ENCODE measurements around the gene VCAN.
A peak's percentile ranks its signal among the peaks of the same experiment; 100 is the strongest.

Gene VCAN

DNA sequence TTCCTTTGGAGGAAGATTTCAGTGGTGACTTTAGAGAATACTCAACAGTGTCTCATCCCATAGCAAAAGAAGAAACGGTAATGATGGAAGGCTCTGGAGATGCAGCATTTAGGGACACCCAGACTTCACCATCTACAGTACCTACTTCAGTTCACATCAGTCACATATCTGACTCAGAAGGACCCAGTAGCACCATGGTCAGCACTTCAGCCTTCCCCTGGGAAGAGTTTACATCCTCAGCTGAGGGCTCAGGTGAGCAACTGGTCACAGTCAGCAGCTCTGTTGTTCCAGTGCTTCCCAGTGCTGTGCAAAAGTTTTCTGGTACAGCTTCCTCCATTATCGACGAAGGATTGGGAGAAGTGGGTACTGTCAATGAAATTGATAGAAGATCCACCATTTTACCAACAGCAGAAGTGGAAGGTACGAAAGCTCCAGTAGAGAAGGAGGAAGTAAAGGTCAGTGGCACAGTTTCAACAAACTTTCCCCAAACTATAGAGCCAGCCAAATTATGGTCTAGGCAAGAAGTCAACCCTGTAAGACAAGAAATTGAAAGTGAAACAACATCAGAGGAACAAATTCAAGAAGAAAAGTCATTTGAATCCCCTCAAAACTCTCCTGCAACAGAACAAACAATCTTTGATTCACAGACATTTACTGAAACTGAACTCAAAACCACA lies 67.4 kb downstream of the VCAN start:
- DNase-seq (ENCODE audit: low spot score), result no peak

DNA sequence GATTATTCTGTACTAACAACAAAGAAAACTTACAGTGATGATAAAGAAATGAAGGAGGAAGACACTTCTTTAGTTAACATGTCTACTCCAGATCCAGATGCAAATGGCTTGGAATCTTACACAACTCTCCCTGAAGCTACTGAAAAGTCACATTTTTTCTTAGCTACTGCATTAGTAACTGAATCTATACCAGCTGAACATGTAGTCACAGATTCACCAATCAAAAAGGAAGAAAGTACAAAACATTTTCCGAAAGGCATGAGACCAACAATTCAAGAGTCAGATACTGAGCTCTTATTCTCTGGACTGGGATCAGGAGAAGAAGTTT lies 67.9 kb downstream of the VCAN start:
- no peak for DNase-seq (ENCODE audit: low spot score)

DNA sequence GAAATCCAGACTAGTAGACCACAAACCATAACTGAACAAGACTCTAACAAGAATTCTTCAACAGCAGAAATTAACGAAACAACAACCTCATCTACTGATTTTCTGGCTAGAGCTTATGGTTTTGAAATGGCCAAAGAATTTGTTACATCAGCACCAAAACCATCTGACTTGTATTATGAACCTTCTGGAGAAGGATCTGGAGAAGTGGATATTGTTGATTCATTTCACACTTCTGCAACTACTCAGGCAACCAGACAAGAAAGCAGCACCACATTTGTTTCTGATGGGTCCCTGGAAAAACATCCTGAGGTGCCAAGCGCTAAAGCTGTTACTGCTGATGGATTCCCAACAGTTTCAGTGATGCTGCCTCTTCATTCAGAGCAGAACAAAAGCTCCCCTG lies 68.6 kb downstream of the VCAN start:
- DNase-seq (ENCODE audit: low spot score), result no peak

DNA sequence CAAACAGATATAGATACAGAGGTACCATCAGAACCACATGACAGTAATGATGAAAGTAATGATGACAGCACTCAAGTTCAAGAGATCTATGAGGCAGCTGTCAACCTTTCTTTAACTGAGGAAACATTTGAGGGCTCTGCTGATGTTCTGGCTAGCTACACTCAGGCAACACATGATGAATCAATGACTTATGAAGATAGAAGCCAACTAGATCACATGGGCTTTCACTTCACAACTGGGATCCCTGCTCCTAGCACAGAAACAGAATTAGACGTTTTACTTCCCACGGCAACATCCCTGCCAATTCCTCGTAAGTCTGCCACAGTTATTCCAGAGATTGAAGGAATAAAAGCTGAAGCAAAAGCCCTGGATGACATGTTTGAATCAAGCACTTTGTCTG lies 69.2 kb downstream of the VCAN start:
- DNase-seq (ENCODE audit: low spot score), result no peak

DNA sequence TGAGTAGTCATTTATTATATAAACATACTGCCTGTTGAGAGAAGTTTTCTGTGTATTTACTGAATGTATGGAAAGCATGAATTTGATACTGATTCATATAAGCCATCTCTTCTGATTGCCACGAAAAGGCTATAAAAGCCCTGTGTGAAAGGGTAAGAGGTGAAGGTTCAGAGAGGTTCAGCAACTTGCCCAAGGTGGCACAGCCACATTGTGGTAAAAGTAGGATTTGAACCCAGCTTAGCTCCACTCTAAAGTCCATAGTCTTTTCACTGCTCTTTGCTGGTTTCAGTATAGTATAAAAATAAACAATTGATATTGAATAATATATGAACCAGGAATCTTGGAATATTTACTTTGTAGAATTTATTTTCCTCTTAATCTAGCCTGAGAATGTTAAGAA lies 71.3 kb downstream of the VCAN start:
- DNase-seq (ENCODE audit: low spot score), result no peak

DNA sequence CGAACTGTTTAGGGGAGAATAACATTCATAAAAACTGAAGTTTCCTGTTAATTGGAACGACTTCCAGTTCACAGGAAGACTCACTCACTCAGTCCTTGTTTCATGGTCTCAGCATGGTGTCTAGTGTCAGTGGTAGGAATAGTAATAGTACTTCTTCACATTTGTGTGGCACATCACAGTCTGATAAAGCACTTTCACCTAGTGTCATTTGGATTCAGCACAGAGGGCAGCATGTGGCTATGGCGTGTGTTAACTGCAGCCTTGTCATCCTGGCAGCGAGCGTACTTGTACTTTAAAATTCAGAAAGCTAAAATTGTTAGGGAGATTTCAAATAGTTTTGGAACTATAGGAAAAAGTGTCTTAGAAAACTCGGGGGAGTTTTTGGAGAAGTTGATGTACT lies 72.4 kb downstream of the VCAN start:
- DNase-seq (ENCODE audit: low spot score), result no peak

DNA sequence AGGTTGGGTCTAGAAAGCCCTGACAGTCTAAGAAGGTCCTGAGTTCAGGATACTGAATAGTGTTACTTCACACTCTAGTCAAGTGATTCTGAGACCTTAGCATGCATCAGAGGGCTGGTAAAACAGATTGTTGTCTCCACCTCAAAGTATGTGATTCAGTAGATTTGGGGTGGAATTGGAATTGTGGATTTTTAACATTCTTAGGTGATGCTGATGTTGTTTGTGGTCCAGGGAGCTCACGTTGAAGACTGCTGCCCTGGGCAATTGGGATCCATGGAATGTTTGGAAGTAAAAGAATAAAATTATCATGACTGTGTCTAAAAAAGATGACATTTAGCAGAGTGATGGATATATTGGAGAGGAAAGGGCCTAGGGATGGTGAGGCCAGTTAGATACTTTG lies 75.6 kb downstream of the VCAN start:
- DNase-seq (ENCODE audit: low spot score), result no peak

DNA sequence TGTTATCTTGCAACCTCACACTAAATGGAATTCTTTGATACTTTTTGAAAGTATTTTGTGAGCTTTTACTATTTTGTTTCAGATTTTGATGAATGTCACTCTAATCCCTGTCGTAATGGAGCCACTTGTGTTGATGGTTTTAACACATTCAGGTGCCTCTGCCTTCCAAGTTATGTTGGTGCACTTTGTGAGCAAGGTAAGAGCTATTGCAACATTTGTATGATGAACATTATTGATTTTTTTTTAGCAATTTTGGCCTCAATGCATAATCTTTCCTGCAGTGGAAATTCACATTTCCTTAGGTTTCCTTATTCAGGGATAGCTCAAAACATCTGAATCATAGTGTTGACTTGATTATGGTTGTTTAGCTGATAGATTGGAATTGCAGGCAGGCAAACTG lies 76.3 kb downstream of the VCAN start:
- no peak for DNase-seq (ENCODE audit: low spot score)

DNA sequence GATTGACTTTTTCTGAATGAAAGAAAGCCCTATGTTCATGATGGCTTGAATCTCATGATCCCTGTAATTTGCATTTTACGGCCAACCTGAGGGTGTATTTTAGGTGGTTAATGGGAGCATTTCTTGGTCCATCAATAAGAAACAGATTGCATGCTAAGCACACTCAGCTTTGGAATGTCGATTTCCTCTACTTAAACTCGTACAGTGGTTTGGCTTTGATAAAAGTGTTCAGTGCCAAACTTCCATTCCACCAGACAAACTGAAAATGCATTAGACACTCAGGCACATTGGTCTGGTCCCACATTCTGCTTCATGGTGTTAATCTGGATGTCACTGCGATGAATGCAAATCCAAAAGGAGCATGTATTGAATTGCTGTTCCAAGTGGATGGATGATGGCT lies 77.0 kb downstream of the VCAN start:
- no peak for DNase-seq (ENCODE audit: low spot score)

DNA sequence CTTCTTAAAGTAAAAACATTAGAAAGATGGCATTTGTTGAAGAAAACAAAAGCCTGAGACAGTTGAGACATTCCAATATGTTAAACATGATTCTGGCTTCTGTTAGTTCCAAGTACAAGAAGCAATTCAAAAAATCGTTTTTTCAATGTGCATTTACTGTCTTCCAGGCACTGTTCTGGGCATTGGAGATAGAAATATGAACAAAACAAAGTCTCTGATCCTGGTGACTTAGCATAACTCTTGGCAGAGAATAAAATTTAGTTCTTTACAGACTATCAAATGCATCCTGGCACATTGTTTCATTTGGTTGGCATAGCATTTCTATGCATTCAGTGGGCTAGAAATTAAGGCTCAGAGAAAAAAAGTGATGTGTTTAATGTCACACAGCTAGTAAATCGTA lies 77.5 kb downstream of the VCAN start:
- no peak for DNase-seq (ENCODE audit: low spot score)

DNA sequence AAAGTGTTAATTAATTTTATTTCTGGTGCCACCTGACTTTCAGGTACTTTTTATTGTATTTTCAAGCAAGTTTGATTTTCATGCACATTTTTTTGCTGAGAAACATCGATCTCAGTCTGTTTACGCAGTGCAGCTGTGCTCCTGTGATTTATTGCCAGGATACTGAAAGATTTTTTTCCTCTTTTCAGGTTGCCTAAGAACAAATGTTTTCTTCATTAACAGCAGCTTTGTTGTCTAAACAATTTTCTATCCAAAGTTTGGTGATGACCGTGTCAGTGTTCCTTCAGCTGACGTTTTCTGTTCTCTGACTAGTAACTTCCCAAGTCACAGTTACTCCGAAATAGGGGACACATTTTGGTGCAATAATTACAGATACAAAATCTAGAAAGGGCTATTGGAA lies 78.1 kb downstream of the VCAN start:
- DNase-seq (ENCODE audit: low spot score), result no peak

DNA sequence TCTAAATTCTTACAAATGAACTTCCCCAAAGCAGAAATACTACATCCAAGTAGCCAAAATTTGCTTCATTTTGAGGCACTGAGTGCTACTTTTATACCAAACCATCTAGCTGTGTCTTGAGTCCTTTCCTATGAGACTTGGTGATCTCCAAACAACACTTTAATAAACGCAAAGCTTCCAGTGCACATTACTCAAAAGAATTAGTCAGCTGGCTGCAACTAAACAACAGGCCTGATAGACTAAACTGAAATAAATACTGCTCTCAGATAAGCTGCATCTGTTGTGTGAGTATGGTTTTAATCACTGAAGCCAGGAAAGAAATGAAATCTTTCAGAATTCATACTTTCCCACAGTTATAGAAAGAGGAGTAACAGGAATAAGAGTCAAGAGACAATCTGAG lies 80.3 kb downstream of the VCAN start:
- no peak for DNase-seq (ENCODE audit: low spot score)

DNA sequence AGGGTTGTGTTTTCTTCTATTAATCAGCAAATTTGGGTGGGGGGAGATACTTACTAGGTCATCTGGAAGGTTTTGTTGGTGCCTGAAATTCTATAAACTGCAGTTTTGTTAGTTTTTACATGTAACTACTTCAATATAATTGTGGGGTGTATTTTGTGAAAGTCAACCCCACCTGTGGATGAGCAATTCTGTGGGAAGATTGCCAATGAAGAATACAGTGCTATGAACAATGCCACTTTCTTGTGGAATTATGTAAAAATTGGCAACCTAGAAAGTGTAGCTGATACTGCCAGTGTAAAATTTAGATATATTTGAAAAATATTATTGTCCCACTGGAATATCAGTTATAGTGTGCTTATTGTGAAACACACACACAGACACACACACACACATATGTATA lies 80.7 kb downstream of the VCAN start:
- no peak for DNase-seq (ENCODE audit: low spot score)

DNA sequence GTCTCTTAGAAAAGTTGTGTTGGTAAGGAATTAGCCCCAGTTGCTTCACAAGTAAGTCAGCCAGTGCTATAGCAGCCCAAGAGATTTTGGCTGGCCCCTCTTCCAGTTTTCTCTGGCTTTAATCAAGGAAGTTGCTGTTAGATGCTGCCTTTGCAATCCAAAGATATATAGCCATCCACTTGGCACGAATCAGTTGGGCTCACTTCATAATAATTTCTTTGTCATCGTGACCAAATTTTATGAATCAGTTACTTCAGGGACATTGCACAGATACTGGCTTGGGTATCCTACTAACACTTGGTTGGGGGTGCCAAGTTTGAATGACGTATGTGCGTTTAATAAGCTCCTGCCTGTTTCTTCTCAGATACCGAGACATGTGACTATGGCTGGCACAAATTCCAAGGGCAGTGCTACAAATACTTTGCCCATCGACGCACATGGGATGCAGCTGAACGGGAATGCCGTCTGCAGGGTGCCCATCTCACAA lies 81.5 kb downstream of the VCAN start:
- no peak for DNase-seq (ENCODE audit: low spot score)

DNA sequence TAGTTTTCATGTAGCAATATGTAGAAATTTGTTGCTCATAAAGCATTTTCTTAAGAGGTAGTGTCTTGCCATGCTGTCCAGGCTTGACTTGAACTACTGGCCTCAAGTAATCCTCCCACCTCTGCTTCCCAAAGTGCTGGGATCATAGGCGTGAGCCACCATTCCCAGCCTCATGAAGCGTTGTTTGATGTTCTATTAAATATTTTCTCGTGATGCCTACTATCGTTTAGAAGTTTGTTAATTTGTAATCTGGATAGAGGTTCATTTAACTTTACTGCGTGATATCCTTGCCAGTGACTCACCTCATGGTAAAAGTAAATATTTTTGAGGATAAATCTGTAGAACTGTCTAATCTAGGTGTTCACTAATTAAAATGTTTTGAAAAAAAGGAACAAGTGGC lies 82.6 kb downstream of the VCAN start:
- DNase-seq (ENCODE audit: low spot score), result no peak

DNA sequence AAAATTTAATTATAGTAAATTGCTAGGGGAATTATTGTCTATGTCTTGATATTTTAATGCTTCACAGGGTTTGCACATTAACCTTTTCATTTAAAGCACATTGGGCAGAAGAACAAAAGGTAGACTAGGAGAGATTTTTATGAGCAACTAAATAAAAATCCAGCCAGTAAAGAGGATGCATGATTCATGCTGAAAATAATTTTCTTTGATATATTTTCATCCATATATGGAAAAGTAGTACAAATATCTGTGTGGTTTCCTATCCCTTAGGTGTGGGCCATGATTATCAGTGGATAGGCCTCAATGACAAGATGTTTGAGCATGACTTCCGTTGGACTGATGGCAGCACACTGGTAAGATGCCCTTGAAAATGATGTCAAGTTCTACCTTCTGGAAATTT lies 83.1 kb downstream of the VCAN start:
- DNase-seq (ENCODE audit: low spot score), result no peak

DNA sequence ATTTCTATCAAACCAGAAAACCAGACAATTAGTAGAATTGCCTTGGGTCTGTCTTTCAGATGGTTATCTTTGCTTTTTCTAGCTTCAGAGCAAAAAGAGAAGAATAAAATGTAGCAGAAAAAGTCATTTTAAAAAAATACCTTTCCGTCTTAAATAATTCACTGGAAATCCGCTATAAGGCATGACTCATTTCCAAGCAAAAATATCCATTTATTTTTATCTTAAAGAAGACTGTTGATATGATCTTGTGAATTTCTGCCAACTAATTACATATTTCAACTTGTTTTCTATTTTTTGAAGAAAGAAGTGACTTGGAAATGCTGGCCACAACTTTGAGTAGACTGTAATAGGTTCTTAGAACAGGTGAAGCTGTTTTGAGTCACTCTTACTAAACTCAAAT lies 83.7 kb downstream of the VCAN start:
- DNase-seq (ENCODE audit: low spot score), result no peak

DNA sequence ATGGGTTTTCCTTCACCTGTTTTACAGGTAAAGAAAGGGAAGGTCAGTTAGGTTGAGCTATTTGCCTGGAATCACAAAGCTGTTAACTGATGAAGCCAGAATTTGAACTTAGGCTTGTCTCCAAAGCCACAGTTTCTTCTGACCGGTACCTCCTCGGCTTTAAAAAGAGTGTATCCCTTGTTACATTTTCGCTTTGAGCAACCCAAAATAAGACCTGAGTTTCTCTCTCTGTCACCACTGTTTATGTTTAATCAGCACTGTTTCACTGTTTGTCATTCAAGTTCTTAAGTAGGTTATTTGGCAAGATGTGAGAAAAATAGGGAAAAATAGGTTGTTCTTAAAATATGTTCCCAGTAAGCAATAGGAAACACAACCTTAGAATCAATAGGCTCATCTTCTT lies 84.6 kb downstream of the VCAN start:
- no peak for DNase-seq (ENCODE audit: low spot score)

DNA sequence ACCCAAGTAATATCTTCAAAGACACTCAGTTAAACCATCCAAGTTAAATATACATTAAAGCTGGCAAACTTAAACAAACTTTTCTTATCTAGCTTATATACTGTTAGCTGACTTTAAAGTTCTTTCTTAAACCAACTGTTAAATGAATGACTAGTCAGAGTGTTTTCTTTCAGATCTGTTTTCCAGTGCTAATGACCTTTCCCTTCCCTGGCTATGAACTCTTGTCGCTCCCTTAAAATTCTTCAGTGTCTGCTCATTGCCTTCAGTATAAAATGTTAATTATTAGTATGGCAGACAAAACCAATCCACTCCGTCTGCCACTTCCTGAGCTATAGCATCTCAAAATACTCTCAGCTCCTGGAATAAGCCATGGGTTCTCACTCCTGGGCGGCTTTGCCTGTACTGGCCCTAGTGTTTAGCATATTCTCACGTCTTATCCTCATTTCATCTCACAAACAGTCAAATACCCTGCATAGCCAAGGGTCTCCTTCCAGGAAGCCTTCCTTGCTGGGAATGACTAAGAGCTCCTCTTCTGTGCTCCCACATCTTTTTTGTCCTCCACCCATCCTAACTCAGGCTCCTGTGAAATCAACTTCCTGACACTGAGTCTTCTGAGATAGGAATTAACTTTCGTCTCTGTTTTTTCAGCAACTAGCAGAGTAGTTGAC lies 87.7 kb downstream of the VCAN start:
- no peak for DNase-seq (ENCODE audit: low spot score)

DNA sequence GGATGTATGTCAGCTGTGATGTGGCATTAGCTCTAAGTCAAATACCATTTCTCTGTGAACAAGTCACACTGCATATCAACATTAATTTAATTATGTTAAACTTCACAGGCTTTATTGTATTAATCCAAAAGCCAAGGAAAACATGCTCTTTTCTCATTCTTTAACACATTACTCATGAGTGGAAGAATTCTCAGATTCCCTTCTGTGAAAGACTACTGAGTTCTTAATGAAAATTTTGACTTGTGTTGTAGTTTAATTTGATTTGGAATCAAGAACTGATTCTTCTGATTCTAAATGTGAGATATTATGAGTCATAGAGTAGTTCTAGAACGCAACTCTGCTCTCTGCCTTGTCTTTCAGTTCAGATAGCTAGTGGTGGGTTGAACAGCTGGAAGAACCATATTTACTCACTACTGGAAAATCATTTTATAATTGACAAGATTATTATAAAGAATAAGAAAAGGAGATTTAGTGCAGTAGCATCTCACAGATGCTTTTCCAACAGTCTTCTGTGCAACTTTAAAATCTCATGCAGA lies 90.6 kb downstream of the VCAN start:
- no peak for DNase-seq (ENCODE audit: low spot score)

DNA sequence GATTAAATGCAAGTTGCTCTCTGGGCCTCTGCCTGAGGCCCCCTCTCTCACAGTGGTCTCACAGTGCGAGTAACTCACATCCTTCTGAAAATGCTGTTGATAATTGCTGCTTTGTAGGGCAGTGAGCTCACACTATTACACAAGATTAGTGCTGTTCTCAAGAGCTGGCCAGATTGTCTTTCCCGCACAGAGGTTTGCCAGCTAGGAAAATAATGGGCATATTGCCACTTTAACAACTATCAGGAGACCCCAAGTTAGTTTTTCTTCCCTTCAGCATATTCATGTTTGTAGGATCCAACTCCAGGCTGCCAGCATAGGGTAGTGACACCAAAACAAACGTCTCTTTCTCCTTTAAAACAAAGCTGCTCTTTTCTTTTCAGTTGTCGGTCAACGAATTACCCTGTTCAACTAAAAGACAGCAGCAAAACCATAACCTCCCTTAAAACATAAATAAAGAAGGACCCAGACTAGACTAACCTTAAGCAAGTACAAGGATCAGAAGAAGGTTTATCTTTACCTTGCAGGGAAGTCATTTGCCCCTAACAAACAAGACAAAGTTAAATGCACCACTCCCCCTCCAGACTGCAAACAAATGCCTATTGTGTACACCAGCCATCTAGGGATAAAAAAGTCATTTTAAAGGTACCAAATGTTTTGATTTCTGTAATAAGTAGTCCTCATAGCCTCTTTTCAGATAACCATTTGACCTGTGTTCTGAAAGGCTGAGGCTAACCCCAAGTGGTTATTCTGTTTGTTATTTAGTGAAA lies 91.4 kb downstream of the VCAN start:
- peak; percentile 0 for DNase-seq (ENCODE audit: low spot score)

DNA sequence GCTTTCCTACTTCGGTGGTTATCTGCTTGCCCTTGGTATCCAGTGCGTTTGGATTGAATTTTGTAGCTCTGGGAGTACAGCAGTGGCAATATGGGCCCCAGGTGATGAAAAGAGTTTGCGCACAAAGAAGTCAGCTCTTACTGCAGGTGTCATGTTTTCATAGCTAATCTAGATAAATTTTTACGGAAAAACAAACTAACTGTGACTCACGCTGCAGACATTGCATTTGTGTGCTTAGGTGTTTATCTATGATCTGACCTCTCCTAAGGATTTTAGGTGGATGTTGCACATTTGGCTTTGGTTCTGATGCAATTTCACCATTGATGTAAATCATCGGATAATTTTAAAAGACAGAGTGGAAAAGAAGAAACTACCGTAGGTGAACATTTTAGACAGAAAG lies 92.1 kb downstream of the VCAN start:
- DNase-seq (ENCODE audit: low spot score), result peak; percentile 10

DNA sequence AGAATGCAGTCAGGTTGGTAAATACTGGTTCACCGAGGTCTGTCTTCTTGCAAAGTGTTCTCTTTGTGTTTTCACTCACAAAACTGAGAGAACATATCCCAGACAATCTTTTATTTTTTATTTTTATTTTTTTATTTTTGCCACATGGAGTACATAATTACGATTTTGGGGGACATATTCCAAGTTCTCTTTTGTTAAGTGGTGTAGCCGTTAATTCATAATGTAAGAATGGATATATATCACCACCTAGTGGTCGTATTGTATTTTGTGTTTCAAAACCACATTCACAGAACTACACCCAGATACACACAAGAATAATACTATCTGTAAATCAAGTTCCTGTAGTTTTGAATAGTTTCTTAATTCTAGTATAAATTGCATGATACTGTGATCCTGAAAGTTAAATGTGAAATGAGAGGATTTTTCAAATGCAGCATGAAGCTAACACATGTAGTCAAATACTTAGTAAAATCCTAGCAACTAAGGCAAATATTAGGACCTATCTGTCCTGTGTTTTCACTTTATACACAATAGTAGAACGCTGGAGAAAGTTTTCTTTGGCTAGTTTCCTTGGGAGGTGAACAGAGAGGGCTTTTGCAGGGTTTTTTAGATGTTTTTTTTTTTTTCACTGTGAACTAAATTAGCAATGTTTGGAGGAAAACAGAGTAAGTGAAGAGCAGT lies 92.7 kb downstream of the VCAN start:
- DNase-seq (ENCODE audit: low spot score), result peak; percentile 1
